NCI-H774 (cell line): ENCODE results near the gene TRAPPC5.

Source experiments
- DNase-seq: peaks from one replicate; lab custom pipeline; 2025; lab: John Stamatoyannopoulos, UW

The TRAPPC5 gene

DNA sequence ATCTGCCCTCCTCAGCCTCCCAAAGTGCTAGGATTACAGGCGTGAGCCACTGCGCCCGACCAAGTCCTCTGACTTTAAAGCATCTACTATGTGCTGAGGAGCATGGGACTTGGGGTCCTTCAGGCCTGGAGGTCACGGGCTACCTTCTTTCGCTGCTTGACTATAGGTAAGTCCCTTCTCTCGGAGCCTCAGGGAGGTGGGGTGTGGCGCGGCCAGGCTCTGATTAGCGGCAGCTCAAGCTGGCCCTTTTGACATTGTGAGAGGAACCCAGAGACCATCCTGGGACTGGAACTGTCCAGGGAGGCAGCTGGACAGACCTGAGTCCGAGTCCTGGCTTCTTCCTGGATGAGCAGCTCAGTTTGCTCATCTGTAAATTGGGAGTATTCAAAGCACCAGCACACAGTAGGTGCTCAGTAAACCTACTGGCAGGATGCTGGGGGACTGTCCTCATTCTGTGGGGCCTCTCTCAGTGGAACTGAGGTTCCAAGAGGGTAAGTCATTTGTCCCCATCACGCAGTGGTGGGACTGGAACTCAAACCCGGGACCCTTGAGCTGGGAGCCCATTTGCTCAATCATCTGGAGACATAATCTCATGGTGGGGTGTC lies 20.5 kb downstream of the TRAPPC5 start:
- DNase-seq, result no peak

DNA sequence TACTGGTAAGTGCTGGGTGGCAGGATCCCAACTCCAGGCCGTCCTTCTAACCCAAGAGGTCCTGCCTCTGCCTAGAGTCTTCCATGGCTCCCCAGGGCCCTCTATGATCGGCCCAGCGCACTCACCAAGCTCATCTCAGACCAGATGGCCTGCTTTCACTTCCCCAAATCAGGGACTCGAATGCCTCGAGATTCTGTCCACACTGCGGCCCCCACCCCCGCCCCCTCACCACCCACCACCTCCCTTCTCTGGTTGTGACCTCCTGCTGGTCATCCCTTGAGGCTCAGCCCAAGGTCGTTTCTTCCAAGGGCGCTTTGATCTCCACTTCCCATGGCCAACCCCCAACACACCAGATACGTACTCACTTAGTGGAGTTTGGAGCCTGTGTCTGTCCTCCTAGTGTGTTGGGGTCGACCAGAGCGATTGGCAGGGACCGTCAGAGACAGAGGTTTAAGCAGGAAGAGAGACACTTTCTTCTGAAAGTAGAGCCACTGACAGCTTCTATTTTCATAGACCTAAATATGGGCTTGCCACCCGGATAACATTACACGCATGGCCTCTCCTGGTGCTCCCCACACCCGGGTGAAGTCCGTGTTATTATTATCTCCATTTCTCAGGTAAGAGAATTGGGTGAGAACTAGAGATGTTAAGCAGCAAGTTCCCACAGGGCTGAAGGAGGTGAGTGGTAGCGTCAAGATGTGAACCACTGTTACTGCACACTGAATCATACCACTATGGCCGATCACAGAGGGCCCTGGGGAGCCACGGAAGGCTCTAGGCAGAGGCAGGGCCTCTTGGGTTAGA lies 21.2 kb downstream of the TRAPPC5 start, which contains the start of gene FCER2:
FCER2 (minus strand) TSS at position 478 of the 804 bp plus-strand sequence. CDS start 2,371 bp downstream, outside the sequence.
- DNase-seq, result no peak

DNA sequence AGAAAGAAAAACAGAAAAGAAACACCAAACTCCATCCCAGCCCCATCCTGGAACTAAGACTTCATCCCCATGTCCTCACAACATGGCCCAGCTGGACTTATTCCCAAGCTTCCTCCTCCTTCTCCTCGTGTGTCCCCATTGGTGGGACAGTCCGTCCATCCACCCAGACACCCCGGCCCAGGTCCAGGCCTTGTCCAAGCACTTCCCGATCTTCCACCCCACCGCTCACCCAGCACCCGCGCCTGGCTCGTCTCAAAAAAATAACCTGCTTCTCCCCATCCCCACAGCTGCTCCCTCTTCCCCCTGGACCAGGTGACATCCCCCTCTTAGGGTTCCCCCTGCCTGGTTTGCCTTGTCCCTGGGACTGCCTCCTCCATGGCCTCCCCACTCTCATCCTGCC lies 22.7 kb downstream of the TRAPPC5 start:
- DNase-seq, result no peak

DNA sequence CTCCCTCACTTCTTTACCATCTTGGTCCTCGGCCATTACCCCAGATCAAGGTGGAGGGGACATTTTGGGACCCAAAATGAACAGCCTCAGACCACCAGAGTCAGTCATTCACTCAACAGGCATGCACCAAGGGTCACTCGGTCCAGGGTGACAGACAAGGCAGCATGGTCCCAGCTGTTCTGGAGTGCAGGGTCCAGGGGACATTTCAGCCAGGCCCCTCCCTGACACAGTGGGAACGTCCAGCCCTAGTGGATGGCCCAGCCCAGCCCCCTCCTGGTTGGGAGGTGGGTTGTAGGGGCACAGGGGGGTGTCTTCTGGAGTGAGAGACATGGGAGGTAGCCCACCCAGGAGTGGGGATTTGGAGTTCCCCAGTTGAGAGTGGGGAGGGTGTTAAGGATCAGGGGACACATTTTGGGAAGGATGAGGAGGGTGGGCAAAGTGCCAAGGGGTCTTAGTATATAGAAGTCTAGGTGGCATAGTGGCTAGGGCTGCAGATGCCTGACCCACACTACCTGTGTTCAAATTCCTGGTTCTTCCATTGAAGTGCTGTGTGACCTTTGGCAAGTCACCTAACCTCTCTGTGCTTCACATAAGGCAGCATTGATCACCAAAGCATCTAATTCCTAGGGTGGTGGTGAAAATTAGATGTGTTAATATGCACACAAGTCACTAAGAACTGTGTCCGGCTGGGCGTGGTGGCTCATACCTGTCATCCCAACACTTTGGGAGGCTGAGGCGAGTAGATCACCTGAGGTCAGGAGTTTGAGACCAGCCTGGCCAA lies 23.8 kb downstream of the TRAPPC5 start:
- no peak for DNase-seq

DNA sequence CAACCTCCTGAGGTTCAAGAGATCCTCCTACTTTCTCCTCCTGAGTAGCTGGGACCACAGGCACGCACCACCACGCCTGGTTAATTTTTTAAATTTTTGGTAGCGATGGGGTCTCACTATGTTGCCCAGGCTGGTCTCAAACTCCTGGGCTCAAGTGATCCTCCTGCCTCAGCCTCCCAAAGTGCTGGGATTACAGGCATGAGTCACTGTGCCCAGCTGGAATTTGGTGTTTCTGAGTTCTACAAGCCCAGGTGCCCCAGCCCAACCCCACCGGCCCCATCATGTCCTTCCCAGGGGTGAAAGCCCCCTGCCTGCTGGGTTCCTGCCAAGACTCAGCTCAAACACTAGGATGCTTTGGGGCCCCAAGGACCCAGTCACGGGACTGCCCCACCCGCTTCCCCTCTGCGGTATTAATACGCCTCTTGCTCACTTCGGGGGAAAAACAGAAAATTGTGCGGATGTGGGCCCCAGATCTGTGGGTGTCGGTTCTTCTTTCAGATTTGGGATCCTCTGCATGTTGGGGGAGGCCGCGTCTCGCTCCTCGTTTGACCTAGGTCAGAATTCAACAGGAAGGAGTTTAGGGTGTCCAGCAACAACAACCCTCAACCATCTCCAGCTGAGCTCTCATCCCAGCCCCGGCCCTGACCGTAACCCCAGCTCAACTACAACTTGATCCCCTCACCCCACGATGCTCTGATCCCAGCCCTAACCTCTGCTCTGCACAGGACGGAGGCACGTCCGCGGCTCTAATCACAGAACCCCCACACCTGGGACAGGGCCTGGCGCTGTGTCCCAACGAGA lies 25.0 kb downstream of the TRAPPC5 start:
- DNase-seq, result no peak

DNA sequence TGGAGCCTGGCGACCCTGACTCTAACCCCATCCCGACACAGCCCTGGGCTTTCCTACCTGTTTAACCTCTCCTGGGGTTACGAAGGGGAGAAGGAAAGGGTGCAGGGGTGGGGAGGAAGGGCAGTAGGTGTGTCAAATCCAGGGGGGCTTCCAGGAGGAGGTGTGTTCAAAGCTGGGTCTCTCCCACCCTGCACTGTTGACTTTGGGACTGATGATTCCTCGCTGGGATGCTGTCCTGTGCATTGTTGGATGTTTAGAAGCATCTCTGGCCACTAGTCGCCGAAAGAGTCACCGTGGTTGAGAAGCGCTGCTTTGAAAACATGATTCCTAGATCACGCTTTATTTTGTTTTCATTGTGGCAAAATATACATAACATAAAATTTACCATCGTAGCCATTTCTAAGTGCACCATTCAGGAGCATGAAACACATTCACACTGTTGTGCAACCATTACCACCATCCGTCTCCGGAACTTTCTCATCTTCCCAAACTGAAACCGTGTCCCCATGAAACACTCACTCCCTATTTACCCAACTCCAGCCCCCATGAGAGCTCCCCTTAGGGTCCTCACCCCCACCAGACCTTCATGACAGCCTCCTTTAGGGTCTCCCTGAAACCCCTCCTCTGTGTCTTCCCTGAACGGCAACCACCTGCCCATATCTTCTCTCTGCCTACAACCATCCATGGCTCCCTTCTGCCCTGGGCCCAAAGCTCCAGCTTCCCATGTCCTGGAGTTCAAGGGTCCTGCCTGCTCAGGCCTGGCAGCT lies 25.7 kb downstream of the TRAPPC5 start:
- DNase-seq, result no peak

DNA sequence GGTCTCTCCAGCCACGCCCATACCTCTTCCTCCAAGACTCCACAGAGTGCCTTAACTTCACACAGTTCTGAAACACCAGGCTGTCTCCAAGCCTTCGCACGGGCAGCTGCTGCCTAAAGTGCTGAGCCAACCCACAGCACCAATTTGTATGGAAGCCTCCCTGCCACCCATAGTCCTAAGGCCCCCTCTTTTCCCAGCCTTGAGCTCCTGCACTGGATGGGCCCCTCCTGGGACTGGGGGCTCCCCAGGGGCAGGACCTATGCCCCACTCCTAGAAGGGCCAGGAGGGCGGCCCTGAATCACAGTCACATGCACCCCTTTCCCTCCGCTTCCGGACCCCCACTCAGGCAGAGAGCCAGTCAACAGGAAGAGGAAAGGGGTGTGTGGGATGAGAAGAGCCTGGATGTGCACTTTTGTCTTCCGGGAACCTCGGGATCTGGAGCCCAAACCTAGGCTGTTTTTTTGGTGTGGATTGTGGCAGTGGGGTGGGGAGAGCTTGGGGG lies 26.4 kb downstream of the TRAPPC5 start:
- no peak for DNase-seq

DNA sequence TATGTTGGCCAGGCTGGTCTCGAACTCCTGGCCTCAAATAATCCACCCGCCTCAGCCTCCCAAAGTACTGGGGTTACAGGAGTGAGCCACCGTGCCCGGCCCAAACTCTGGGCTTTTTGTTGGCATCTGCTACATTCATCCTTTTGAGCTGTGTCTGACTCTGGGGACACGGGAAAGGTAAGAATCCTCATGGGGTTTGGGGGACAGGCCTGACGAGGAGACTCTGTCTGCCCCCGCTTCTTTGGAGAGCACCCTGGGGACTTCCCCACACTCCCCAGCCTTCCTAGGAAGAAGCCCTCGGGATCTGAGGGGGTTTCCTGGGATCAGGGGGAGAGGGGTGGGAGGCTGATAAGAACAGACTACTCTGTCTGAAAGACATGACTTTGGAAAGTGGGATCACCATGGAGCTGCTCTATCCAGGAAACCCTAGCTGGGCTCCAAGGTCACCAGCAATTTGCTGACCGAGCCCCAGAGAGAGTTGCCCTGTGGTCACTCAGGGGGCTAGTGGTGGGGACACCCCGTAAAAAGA lies 29.4 kb downstream of the TRAPPC5 start:
- no peak for DNase-seq

DNA sequence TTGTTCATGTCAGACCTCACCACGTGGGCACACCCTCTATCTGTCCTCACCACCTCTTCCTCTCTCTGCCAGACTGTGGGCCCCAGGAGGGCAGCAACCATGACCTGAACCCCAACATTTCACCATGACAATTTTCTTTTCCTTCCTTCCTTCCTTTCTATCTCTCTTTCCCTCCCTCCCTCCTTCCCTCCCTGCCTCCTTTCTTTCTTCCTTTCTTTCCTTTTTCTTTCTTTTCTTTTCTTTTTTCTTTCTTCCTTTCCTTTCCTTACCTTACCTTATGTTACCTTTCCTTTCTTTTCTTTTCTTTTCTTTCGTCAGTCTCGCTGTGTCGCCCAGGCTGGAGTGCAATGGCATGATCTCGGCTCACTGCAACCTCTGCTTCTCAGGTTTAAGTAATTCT lies 30.0 kb downstream of the TRAPPC5 start:
- DNase-seq, result no peak

DNA sequence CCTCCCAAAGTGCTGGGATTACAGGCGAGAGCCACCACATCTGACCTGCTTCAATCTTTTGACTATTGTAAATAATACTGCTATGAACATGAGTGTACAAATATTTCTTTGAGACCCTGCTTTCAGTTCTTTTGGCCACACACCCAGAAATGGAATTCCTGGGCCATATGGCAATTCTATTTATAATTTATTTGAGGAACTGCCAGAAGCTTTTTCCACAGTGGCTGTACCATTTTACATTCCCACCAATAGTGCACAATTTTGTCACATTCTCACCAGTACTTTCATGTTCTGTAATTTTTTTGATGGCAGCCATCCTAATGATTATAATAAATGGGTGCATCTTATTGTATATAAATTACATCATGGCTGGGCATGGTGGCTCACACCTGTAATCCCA lies 35.0 kb downstream of the TRAPPC5 start:
- DNase-seq, result no peak

DNA sequence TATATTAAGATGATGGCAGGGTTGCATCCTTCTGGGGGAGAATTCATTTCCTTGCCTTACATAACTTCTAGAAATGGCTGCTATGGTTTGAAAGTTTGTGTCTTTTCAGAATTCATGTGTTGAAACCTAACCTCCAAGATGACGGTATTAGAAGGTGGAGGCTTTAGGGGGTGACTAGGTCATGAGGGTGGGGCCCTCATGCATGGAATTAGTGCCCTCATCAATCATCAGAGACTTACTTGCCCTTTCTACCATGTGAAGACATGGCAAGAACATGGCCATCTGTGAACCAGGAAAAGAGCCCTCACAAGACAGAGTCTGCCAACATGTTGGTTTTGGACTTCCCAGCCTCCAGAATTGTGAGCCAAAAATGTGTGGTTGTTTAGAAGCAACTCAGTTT lies 36.1 kb downstream of the TRAPPC5 start:
- no peak for DNase-seq

DNA sequence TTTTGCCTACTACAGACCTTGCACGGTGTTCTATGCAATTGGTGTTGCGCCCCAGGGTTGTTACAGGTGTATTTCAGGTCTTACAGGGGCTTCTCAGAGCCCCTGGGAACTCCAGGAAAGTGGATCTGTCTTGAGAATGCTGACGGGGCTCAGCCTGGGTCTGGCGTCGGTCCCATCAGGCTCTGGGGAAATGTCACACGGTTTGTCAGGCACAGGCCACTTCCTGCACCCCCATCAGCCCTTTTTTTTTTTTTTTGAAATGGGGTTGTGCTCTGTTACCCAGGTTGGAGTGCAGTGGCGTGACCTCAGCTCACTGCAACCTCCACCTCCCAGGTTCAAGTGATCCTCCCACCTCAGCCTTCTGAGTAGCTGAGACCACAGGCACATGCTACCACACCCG lies 38.0 kb downstream of the TRAPPC5 start:
- DNase-seq, result no peak

DNA sequence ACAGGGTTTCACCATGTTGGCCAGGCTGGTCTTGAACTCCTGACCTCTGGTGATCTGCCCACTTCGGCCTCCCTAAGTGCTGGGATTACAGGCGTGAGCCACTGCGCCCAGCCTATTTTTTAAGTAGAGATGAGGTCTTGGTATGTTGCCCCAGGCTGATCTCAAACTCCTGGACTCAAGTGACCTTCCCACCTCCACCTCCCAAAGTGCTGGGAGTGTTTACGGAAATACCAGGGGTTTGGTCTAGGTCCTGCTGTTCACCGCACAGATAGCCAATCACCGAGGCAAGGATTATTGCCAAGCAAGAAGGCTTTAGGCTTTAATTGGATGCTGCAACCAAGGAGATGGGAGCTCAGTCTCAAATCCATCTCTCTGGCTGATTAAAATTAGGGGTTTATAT lies 39.7 kb downstream of the TRAPPC5 start:
- no peak for DNase-seq

DNA sequence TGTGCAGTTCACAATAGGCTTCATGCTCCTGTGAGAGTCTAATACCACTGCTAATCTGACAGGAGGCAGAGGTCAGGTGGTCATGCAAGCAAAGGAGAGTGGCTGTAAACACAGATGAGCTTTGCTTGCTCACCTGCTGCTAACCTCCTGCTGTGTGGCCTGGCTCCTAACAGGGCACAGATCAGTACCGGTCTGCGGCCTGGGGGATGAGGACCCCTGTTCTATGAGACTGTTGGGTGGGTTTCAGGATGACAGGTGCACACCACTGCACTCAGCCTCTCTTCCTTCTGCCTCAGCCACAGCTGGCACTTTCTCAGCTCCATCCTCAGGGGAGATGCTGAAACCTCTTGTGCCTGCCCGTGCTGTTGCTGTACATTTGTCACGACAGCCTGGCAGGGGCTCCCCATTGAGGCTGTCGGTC lies 41.6 kb downstream of the TRAPPC5 start:
- peak; percentile 59 for DNase-seq

DNA sequence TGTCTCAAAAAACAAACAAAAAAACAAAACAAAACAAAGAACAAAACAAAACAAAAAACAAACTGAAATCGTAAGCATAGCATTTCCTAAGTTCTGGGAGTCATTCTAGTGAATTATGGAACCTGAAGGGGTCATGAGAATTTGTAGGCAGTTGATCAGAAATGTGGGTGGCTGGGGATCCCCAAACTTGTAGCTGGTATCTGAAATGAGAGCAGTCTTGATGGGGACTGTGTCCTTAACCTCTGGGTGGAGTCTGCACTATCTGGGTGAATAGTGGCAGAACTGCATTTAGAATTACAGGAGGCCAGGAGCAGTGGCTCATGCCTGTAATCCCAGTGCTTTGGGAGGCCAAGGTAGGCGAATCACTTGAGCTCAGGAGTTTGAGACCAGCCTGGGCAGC lies 45.2 kb downstream of the TRAPPC5 start:
- DNase-seq, result no peak

DNA sequence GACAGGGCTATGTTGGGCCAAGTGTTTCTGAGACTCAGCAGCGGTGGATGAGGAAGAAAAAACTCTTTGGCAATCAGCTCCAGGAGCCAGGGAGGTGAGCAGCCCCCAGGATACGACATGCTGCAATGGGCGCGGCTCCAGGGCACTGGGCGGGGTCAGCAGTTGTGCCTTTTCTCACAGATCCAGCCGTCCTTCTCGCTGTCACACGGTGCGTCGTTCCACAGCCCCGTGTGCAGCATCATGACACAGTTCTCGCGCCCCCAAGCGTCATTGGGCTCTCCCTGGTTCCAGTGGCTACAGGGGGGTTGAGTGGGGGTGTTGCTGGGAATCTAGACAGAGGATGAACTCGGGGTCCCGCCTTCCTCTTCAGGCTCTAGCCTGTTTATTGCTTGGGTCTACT lies 48.6 kb downstream of the TRAPPC5 start:
- no peak for DNase-seq

DNA sequence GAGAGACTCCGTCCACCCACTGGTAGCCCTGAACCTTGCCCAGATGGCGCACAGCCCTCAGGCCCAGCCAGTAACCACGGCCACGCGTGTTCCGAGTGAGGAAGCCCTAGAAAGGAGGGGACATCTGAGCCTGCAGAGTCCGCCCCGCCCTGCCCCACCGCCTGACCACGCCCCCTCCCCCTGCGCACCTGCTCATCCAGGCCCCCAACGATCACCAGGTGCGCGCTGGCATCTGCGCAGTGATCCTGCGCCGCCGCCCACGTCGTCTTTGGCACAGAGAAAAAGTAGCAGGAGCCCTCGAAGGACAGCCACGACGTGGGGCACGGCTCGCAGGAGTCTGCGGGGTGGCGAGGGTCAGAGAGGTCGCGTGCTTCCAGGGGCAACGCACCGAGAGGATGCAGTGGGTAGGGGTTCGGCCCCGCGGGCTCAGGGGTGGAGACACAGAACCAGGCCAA lies 49.2 kb downstream of the TRAPPC5 start:
- no peak for DNase-seq

DNA sequence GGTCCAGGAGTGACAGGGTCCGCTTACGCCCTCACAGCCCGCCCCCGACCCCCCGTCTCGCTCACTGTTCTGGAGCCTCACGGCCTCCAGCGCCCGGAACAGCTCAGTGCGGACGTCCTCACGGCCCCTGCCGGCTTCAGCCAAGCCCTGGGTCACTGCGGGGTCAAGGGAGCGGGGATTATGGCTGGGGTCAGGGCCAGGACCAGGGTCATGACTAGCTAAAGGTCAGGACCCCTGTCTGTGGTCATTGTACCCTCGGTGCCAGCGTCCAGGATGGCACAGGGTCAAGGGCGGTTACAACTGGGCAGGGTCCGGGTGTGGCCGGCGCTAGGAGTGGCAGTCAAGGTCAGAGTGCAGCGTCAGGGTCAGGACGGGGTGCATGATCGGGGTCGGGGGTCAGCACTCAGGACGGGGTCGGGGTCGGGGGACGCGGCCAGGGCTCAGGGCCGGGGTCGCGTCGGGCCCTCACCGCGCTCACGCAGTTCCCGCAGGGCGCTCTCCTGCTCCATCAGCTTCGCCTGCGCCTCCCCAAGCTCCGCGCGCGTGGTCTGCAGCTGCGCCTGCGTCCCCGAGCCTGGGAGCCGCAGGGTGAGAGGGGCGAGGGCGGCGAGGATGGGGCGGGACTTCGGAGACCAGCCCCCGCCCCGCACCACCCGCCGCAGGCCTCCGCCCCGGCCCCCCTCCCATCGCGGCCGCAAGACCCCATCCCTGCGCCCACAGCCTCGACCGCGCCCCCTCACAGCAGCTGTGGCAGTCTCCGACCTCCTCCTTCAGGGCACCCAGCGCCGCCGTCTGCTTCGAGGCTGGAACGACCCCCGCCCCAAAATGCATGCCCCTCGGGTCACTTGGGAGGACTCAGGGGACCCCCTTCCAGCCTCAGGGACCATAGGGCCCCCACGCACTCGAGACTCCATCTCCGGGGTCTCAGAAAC lies 49.9 kb downstream of the TRAPPC5 start:
- no peak for DNase-seq

DNA sequence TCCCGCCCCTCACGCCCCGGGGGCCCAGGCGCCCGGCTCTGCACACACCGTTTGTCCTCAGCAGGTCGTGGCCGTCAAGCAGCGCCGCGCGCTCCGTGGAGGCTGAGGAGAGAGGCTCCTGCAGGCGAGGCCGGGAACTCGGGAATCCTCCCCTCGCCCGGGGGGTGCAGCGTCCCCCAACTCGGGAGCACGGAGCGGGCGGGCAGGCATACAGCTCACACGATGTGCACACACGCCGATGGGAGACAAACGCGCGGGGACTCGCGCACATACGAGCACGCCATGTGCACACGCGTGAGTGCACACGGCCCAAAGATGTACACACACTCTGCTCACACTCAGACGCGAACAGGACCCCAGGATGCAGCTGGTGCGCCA lies 50.6 kb downstream of the TRAPPC5 start:
- DNase-seq, result no peak

DNA sequence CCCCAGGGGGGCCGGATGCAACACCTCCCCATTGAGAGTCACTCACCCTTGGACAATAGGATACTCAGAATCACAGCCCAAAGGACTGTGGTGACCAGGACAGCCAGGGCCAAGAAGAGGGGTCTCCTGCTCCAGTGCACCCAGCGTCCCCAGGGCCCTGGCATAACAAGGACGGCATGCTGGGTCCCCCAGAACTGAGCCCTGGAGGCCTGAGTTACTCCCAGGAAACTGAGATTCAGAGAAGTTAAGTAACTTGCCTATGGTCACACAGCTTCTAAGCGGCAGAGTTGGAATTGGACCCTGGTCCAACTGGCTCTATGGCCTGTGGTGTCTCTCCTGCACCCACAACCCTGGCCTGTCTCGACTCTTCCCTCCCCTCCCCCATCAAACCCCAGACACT lies 51.0 kb downstream of the TRAPPC5 start:
- no peak for DNase-seq
